Endothelial cell of umbilical vein (primary cell): ENCODE results near the gene STARD5. TPM values are rescaled to one million over a fixed set of nuclear protein-coding genes. Genes with fewer than 3 reads are reported as not detected.

Source experiments
- BruUV-seq: library from RNA; stranded (reverse); fragments of 400-500 nt; replicated peaks from 2 replicates; lab custom pipeline; 2021; lab: Mats Ljungman, UMichigan
- CTCF ChIA-PET: fragments of 300-600, 350-600 bp; sonication (Branson Sonifier 250); formaldehyde crosslinking; loops from one replicate; lab custom pipeline; 2021; ENCODE audit warnings: antibody characterized with exemption, inconsistent platforms; lab: Charles Lee
- POLR2A ChIA-PET: fragments of 300-600, 350-600 bp; sonication (Branson Sonifier 250); formaldehyde crosslinking; loops from one replicate; lab custom pipeline; 2021; ENCODE audit warnings: antibody characterized with exemption, inconsistent platforms; lab: Charles Lee
- DNase-seq: peaks from one replicate; pipeline ENCODE4 v3.0.0-alpha.2; 2011; ENCODE audit warnings: low read depth, low spot score
- FAIRE-seq: peaks from 2 replicates; lab custom pipeline; 2011; peaks lifted over from hg19 to GRCh38; lab: Jason Lieb, UNC
- H2AFZ ChIP-seq: 2 replicates; pipeline ENCODE4 v1.6.0; 2012; ENCODE audit warnings: low read depth, low read length, control low read depth, inconsistent platforms
- H3K27ac ChIP-seq: 2 replicates; pipeline ENCODE4 v1.5.1; 2011; ENCODE audit warnings: low read depth, mild to moderate bottlenecking, control low read depth, low read length, moderate library complexity; ENCODE audit not compliant: insufficient read depth
- H3K27me3 ChIP-seq, 2 experiments: 2 replicates each; pipeline versions ENCODE4 v1.6.0 to v1.6.1; 2011; ENCODE audit warnings: low read length in 2 of 2, mixed read lengths in 1 of 2; ENCODE audit not compliant: control insufficient read depth in 2 of 2, insufficient read depth in 2 of 2
- H3K36me3 ChIP-seq, 2 experiments: 2 replicates in 1 of 2; 3 replicates in 1 of 2; pipeline ENCODE4 v1.5.1; 2011; ENCODE audit warnings: low read length in 2 of 2, mild to moderate bottlenecking in 1 of 2, moderate library complexity in 1 of 2; ENCODE audit not compliant: control insufficient read depth in 2 of 2, insufficient read depth in 2 of 2; ENCODE audit errors: extremely low read depth in 1 of 2
- H3K4me1 ChIP-seq: 3 replicates; pipeline ENCODE4 v1.5.1; 2011; ENCODE audit warnings: mild to moderate bottlenecking, low read length; ENCODE audit not compliant: control insufficient read depth, insufficient read depth; ENCODE audit errors: extremely low read depth
- H3K4me2 ChIP-seq: 2 replicates; pipeline ENCODE4 v1.6.1; 2011; ENCODE audit warnings: low read length, control low read depth, mixed read lengths; ENCODE audit not compliant: insufficient read depth
- H3K4me3 ChIP-seq, 3 experiments: fragments of 200-600 bp in 1 of 3; sonication (generic), shearing (Covaris generic) in 1 of 3; replicated peaks in 1 of 3; 2 replicates each; pipeline ENCODE4 v1.5.1; 2011 to 2016; ENCODE audit warnings: control low read depth in 3 of 3, low read length in 3 of 3, mild to moderate bottlenecking in 2 of 3, inconsistent platforms in 1 of 3, low read depth in 1 of 3, moderate library complexity in 1 of 3; ENCODE audit not compliant: insufficient read depth in 1 of 3
- H3K79me2 ChIP-seq: 2 replicates; pipeline ENCODE4 v1.6.0; 2012; ENCODE audit warnings: low read length, inconsistent platforms; ENCODE audit not compliant: control insufficient read depth, insufficient read depth
- H3K9ac ChIP-seq: replicated peaks from 2 replicates; pipeline ENCODE3; 2011; ENCODE audit warnings: low read length, control low read depth; ENCODE audit not compliant: insufficient read depth; ENCODE audit errors: extremely low read depth
- H3K9me1 ChIP-seq: replicated peaks from 3 replicates; pipeline ENCODE4 v1.6.0; 2011; ENCODE audit warnings: mild to moderate bottlenecking, low read length; ENCODE audit not compliant: control insufficient read depth, insufficient read depth; ENCODE audit errors: extremely low read depth
- H3K9me3 ChIP-seq: replicated peaks from 2 replicates; pipeline ENCODE4 v1.5.1; 2012; ENCODE audit warnings: low read length, inconsistent platforms; ENCODE audit not compliant: control insufficient read depth, insufficient read depth
- H4K20me1 ChIP-seq: replicated peaks from 2 replicates; pipeline ENCODE3; 2011; ENCODE audit warnings: mild to moderate bottlenecking, low read length; ENCODE audit not compliant: control insufficient read depth, insufficient read depth; ENCODE audit errors: extremely low read depth
- CTCF ChIP-seq, 2 donors: IDR thresholded peaks; 1 replicate in 1 of 2; 2 replicates in 1 of 2; pipeline ENCODE4 v1.5.1; 2011; ENCODE audit warnings: low read length in 2 of 2, mild to moderate bottlenecking in 2 of 2, moderate library complexity in 2 of 2, control low read depth in 1 of 2, inconsistent platforms in 1 of 2, low read depth in 1 of 2; ENCODE audit not compliant: insufficient read depth in 1 of 2; ENCODE audit errors: extremely low read depth in 1 of 2
- EZH2 ChIP-seq: IDR thresholded peaks from 2 replicates; pipeline ENCODE4 v1.6.1; 2012; ENCODE audit warnings: borderline replicate concordance, low read depth, mild to moderate bottlenecking, moderate library complexity, low read length, inconsistent platforms; ENCODE audit not compliant: severe bottlenecking
- FOS ChIP-seq: IDR thresholded peaks from 2 replicates; pipeline ENCODE4 v1.6.1; 2011; ENCODE audit warnings: mild to moderate bottlenecking, low read length, moderate library complexity, borderline replicate concordance; ENCODE audit not compliant: insufficient read depth
- GATA2 ChIP-seq: IDR thresholded peaks from 2 replicates; pipeline ENCODE4 v1.7.0; 2011; ENCODE audit warnings: low read depth, mild to moderate bottlenecking, moderate library complexity, mixed read lengths, low read length; ENCODE audit not compliant: insufficient read length, insufficient read depth
- JUN ChIP-seq: IDR thresholded peaks from 2 replicates; pipeline ENCODE4 v1.6.1; 2011; ENCODE audit warnings: borderline replicate concordance, low read depth; ENCODE audit not compliant: insufficient read length, insufficient read depth
- MAX ChIP-seq: IDR thresholded peaks from 2 replicates; pipeline ENCODE4 v1.6.1; 2011; ENCODE audit not compliant: insufficient read depth, insufficient read length
- MYC ChIP-seq: IDR thresholded peaks from one replicate; pipeline ENCODE4 v1.6.1; 2011; ENCODE audit warnings: mild to moderate bottlenecking, low read depth, low read length
- POLR2A ChIP-seq: IDR thresholded peaks from 2 replicates; pipeline ENCODE4 v1.6.1; 2012; ENCODE audit warnings: low read depth, mild to moderate bottlenecking, control low read depth, low read length
- POLR2AphosphoS5 ChIP-seq: IDR thresholded peaks from 2 replicates; pipeline ENCODE4 v1.6.1; 2012; ENCODE audit warnings: low read depth, mild to moderate bottlenecking, control low read depth, low read length, moderate library complexity; ENCODE audit not compliant: insufficient read depth
- dilution Hi-C: fragments of 300-500 bp; cut with MboI; formaldehyde crosslinking; loops from one replicate; pipeline ENCODE4 v1.15.0; 2019; ENCODE audit warnings: low sequenced_read_pairs; ENCODE audit not compliant: extremely low pct_ligation_motif_present
- intact Hi-C: fragments of 100-400 bp; cut with micrococcal nuclease; formaldehyde crosslinking; loops from one replicate; pipeline ENCODE4 v1.10.0; 2022
- polyA plus RNA-seq, 4 experiments: library from polyadenylated mRNA; depleted of rRNA in 3 of 4; stranded (reverse) in 3 of 4; unstranded in 1 of 4; fragments of >200 nt; gene quantifications; 2 replicates each; pipeline versions ENCODE4 v1.2.1 to v1.2.3, GENCODE V29; 2011 to 2012; ENCODE audit warnings: missing spikeins in 1 of 4
- total RNA-seq: library from RNA; stranded (reverse); gene quantifications from 2 replicates; pipeline ENCODE4 v1.2.3, GENCODE V29; 2021

Gene STARD5
- total and polyA plus RNA-seq, 2 donors (not counting 3 experiments of a cell fraction or from before 2014, with no cell fraction given), result 2.2 to 3.0 TPM

DNA sequence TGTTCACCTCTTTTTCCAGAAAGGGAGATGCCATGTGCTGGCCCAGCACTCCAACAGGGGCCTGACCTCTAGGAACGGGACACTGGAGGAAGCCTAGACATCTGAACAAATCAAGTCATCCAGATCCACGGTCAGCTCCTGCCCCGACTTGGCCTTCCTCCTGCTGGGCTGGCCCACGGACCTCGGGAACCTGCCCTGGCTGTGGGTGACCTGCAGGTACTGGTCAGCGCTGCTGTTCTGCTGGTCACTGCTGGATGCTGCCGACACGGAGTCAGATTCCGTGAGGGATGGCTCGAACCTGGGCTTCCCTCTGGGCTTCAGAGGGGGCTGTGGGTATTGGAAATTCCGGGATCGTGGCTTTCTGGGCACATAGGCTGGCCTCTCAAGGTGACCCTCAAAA, 8.4 kb upstream of the STARD5 start:
- no peaks in the 10 kb centered on the region for H3K79me2 ChIP-seq
- H3K27me3 ChIP-seq, result peaks cover 0 to 2% of the 10 kb centered on the region in 2 experiments
- H3K9ac ChIP-seq, result no peak overlapping the region
- dilution Hi-C loops, result no loop called here
- no peaks in the 10 kb centered on the region for H3K4me1 ChIP-seq
- FAIRE-seq (no peak), DNase-seq (no peak)
- no peak overlapping the region for H3K27ac ChIP-seq
- H3K9me1 ChIP-seq, result no peaks in the 10 kb centered on the region
- H3K4me2 ChIP-seq, result no peak overlapping the region
- H3K36me3 ChIP-seq, result no peaks in the 10 kb centered on the region
- H2AFZ ChIP-seq, result no peak overlapping the region
- TF ChIP-seq POLR2A (no peak), CTCF (IDR thresholded peaks at IDR 0.05; ENCODE audit: extremely low read depth in 1 of 2, insufficient read depth in 1 of 2, low read depth in 1 of 2, low read length in 2 of 2) (no peak), FOS (no peak), GATA2 (no peak), EZH2 (no peak), POLR2AphosphoS5 (no peak), MAX (no peak), JUN (no peak), MYC (no peak)
- BruUV-seq, result no TSS peak
- no peak overlapping the region for H3K4me3 ChIP-seq
- ChIA-PET POLR2A (no interaction called here), CTCF (no interaction called here)
- H3K9me3 ChIP-seq, result no peaks in the 10 kb centered on the region
- intact Hi-C loops, result no loop called here
- H4K20me1 ChIP-seq, result no peaks in the 10 kb centered on the region
